Type B pancreatic cell (in vitro differentiated cells): ENCODE data around the gene ZNF680. TPM values are rescaled to one million over a fixed set of nuclear protein-coding genes. Genes with fewer than 3 reads are reported as not detected.

ENCODE experiments used
- DNase-seq: peaks from one replicate; pipeline ENCODE4 v3.0.0; 2021; ENCODE audit warnings: mixed read lengths; ENCODE audit not compliant: unreplicated experiment; ENCODE audit errors: extremely low spot score
- H3K27ac Mint-ChIP-seq: 2 replicates; pipeline ENCODE4 v1.8.0; 2021; ENCODE audit warnings: mild to moderate bottlenecking, mixed read lengths
- H3K27me3 Mint-ChIP-seq: 2 replicates; pipeline ENCODE4 v1.8.0; 2021; ENCODE audit warnings: mixed read lengths
- H3K36me3 Mint-ChIP-seq: 2 replicates; pipeline ENCODE4 v1.8.0; 2021; ENCODE audit warnings: mixed read lengths
- H3K4me1 Mint-ChIP-seq: one replicate; pipeline ENCODE4 v1.8.0; 2021; ENCODE audit warnings: mixed read lengths; ENCODE audit not compliant: unreplicated experiment
- H3K4me3 Mint-ChIP-seq: 2 replicates; pipeline ENCODE4 v1.8.0; 2021; ENCODE audit warnings: mild to moderate bottlenecking, mixed read lengths
- H3K9me3 Mint-ChIP-seq: 2 replicates; pipeline ENCODE4 v1.8.0; 2021; ENCODE audit warnings: mixed read lengths
- total RNA-seq: library from RNA; stranded (reverse); gene quantifications from 2 replicates; pipeline ENCODE4 v1.2.1, GENCODE V29; 2021; ENCODE audit warnings: low replicate concordance
- TF ChIP-seq, protein P1 (sequence below): fragments of 200-600 bp; sonication (generic); conservative IDR thresholded peaks from 2 replicates; pipeline ENCODE4 v1.5.0; 2021; ENCODE audit warnings: antibody characterized with exemption, mild to moderate bottlenecking

The ZNF680 gene
- total RNA-seq, 1 donor from 2014 or later: 15.9 TPM

DNA sequence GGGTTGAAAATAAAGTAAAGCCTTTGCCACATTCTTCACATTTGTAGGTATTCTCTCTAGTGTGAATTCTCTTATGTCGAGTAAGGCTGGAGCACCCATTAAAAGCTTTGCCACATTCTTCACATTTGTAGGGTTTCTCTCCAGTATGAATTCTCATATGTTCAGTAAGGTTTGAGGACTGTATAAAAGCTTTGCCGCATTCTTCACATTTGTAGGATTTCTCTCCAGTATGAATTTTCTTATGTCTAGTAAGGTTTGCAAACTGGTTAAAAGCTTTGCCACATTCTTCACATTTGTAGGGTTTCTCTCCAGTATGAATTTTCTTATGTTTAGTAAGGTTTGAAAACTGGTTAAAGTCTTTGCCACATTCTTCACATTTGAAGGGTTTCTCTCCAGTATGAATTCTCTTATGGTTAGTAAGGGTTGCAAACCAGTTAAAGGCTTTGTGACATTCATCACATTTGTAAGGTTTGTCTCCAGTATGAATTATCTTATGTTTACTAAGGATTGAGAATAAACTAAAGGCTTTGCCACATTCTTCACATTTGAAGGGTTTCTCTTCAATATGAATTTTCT, 41.4 kb downstream of the ZNF680 start:
- Mint-ChIP-seq H3K4me1 (no peaks in the 10 kb centered on the region), H3K27me3 (no peaks in the 10 kb centered on the region), H3K36me3 (peaks cover 59% of the 10 kb centered on the region), H3K27ac (no peak overlapping the region), H3K9me3 (peaks cover 29% of the 10 kb centered on the region), H3K4me3 (no peak overlapping the region)
- DNase-seq: no peak
- TF ChIP-seq, protein P1, sequence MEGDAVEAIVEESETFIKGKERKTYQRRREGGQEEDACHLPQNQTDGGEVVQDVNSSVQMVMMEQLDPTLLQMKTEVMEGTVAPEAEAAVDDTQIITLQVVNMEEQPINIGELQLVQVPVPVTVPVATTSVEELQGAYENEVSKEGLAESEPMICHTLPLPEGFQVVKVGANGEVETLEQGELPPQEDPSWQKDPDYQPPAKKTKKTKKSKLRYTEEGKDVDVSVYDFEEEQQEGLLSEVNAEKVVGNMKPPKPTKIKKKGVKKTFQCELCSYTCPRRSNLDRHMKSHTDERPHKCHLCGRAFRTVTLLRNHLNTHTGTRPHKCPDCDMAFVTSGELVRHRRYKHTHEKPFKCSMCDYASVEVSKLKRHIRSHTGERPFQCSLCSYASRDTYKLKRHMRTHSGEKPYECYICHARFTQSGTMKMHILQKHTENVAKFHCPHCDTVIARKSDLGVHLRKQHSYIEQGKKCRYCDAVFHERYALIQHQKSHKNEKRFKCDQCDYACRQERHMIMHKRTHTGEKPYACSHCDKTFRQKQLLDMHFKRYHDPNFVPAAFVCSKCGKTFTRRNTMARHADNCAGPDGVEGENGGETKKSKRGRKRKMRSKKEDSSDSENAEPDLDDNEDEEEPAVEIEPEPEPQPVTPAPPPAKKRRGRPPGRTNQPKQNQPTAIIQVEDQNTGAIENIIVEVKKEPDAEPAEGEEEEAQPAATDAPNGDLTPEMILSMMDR: no peak

- H3K27me3 Mint-ChIP-seq: no peaks in the 10 kb centered on the region
- DNase-seq: no peak
- peaks cover 27% of the 10 kb centered on the region for H3K9me3 Mint-ChIP-seq
- no peaks in the 10 kb centered on the region for H3K4me1 Mint-ChIP-seq
- no peak overlapping the region for H3K4me3 Mint-ChIP-seq
- no peak overlapping the region for H3K27ac Mint-ChIP-seq
- H3K36me3 Mint-ChIP-seq: peaks cover 49% of the 10 kb centered on the region
- TF ChIP-seq, protein P1: no peak
These were observed 46.4 kb downstream of the ZNF680 start for GRCh38 chr7:64516451-64516850.

DNA sequence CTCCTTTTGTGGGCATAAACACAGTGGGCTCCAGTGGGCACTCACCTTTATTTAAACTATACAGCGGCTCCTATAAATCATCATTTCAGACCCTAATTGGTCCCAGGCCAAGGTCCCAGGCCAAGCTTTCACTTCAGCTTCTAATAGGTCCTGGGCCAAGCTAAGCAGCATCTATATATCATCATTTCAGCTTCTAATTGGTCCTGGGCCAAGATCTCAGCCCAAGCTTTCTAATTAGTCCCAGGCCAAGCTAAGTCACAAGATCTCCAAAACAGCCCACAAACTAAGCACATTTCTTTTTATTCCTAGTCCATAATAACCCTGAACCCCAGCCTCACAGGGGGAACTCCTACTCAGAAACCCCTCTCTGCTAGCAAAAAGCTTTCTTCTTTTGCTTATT, 47.1 kb downstream of the ZNF680 start:
- H3K36me3 Mint-ChIP-seq: peaks cover 42% of the 10 kb centered on the region

DNA sequence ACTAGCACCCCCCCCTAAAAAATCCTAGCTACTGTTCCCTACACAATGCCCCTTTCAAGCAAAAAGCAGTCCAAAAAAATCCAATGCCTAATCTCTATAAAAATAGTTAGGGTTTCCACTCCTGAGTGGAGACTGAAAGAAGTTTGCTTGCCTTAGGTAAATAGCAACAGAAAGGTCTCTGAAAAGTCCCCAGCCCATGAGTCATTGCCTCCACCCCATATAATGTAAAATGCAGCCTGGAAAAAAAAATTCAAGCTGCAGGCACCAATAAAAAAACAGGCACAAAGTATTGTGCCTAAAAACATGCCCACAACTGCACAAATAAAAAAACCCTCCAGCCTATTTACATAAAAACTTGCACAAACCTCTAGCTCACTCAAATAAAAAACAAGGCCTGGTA, 47.5 kb downstream of the ZNF680 start:
- no peak overlapping the region for H3K4me3 Mint-ChIP-seq
- peaks cover 21% of the 10 kb centered on the region for H3K9me3 Mint-ChIP-seq
- H3K4me1 Mint-ChIP-seq: no peaks in the 10 kb centered on the region
- TF ChIP-seq, protein P1: no peak
- no peaks in the 10 kb centered on the region for H3K27me3 Mint-ChIP-seq
- peaks cover 42% of the 10 kb centered on the region for H3K36me3 Mint-ChIP-seq
- no peak for DNase-seq
- H3K27ac Mint-ChIP-seq: no peak overlapping the region

More for the DNA sequence above, 47.1 kb downstream of the ZNF680 start:
- Mint-ChIP-seq H3K9me3 (peaks cover 21% of the 10 kb centered on the region), H3K27me3 (no peaks in the 10 kb centered on the region), H3K4me3 (no peak overlapping the region), H3K4me1 (no peaks in the 10 kb centered on the region), H3K27ac (no peak overlapping the region)
- no peak for DNase-seq
- TF ChIP-seq, protein P1: no peak

- H3K4me1 Mint-ChIP-seq: no peaks in the 10 kb centered on the region
- no peak for DNase-seq
- peaks cover 16% of the 10 kb centered on the region for H3K9me3 Mint-ChIP-seq
- peaks cover 27% of the 10 kb centered on the region for H3K36me3 Mint-ChIP-seq
- TF ChIP-seq, protein P1: no peak
- no peak overlapping the region for H3K4me3 Mint-ChIP-seq
- no peak overlapping the region for H3K27ac Mint-ChIP-seq
- no peaks in the 10 kb centered on the region for H3K27me3 Mint-ChIP-seq
These were observed 53.3 kb downstream of the ZNF680 start for GRCh38 chr7:64509583-64509982.
